HG03442 (cell line): ENCODE measurements around the gene CFAP54.

Experiments used
- ATAC-seq: cut with Tn5 transposase; IDR thresholded peaks from one replicate; pipeline ENCODE4 v1.9.1; 2021; ENCODE audit warnings: mild to moderate bottlenecking, moderate library complexity; ENCODE audit not compliant: unreplicated experiment

CFAP54 gene

DNA sequence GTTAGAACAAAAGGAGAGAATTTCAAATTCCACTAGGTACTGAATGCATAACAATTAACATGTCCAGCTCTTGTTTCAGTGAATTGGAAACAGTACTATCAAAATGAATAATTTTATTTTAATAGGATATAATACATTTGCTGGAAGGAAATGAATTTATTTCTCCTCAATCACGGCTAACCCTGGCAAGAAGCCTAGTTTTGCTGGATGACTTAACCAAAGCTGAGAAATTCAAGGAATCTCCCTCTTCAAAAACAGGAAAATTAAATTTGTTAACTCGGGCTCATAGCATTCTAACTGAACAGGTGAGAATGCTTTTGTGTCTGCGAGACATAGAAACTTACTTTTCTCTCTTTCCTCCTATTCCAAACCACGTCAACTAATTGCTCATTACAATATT lies 254.2 kb downstream of the CFAP54 start:
- no peak for ATAC-seq

GRCh38 chr12:96749999-96750398 lies 260.6 kb downstream of the CFAP54 start:
- no peak for ATAC-seq

GRCh38 chr12:96751626-96752025 lies 262.2 kb downstream of the CFAP54 start:
- ATAC-seq = no peak

DNA sequence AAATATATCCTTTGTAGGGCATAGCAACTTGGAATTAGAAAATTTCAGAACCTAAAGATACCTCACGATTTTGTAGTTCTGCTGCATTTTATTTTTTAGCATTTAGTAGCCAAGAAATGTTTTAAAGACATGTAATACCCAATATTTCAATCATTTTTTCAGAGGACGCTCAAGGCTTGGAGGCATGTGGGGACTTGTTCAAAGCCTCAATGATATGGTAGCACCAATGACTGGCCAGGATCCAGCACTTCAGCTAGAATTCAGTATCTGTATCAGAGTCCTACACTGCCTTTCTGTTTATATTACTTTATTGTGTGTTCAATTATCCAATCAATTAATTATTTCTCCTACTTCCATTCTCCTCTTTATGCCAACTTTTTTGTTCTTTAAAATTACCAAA lies 262.8 kb downstream of the CFAP54 start:
- no peak for ATAC-seq

GRCh38 chr12:96766232-96766631 lies 276.9 kb downstream of the CFAP54 start:
- no peak for ATAC-seq

DNA sequence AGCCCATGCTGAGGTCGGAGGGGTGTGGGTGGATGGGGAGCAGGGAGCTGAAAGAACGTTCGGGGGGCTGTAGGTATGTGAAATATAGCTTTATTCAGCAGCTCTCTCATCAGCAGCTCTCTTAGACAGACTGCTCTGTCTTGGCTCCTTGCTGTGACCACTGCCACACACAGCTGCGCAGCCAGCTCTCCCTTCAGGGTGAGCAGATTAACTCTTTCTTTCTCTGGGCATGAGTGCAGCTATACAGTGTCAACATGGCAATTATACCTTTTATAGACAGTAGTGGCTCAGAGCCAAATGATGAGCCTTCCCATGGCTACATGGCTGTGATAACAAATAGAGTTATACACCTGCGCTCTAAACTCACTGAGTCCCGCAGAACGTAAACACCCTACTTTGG lies 280.0 kb downstream of the CFAP54 start:
- ATAC-seq = no peak

- no peak for ATAC-seq
Observed at GRCh38 chr12:96770219-96771102, 281.1 kb downstream of the CFAP54 start.

DNA sequence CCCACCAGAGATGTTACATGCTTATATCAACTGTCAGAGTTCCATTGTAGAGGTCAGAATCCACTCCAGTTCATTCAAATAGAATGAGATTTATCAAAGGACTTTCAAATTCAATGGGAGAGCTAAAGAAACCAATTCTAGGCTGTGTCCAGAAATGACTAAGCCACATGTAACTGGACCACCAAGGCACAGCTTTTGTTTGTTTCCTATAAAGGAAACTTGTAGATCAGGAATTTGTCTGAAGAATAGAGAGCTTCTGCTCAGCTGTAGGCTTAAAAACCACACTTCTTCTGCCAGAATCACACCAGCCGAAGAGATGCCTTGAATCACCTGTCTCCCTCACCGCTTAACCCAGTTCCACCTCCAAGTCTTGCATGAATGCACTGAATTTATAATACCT lies 283.7 kb downstream of the CFAP54 start:
- ATAC-seq = no peak

GRCh38 chr12:96774496-96775256 lies 285.3 kb downstream of the CFAP54 start:
- ATAC-seq = no peak

DNA sequence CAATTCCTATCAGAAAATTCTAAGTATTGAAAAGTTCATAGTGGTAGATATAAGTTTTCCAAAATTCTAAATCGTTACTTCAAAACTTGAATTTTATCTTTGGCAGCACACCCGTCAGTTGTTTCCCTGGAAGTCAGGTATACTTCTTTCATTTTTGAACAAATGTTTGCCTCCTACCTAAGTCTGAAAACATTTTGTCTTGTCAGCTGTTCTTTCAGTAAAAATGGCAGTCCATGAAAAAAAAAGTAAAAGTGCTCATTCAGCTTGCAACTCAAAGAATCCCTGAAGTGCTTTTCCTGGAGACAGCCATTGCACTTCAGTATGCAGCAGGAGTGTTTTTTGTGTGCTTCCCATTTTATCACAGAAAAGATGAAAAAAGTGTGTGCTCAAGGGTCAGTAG lies 287.5 kb downstream of the CFAP54 start:
- no peak for ATAC-seq

DNA sequence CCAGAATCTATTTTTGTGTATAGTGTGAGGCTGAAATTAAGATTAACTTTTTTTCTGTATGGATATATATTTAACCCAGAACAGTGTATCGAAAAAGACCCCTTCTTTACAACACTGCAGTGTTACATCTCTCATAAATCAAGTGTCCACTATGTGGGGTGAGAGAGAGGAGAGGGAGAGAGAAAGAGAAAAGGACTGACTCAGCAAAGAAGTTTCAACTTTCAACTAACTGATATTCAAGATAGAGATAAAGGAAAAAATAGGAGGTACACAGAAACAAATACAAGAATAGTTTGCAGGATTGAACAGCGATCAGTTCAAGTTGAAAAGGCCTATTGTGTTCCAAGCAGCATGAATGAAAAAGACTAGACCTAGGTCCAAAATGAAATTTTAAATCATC lies 291.0 kb downstream of the CFAP54 start:
- no peak for ATAC-seq

DNA sequence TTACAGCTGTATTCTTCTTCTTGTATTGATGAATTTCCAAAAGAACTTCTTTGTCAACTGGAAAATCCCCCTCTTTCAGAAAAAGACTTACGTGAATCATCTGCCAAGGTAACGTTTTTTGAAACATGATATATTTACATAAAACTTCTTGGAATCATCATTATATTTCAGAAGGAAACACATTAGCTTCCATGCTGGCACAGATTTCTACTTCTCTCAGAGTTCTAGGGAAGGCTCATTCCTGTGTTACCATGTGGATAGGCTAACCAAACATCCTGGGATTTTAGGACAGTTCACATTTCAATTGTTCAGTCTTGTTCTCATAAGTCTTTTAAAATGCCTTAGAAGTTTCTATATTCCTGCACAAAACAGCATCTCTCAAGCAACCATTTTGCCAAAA lies 297.4 kb downstream of the CFAP54 start:
- ATAC-seq = no peak

DNA sequence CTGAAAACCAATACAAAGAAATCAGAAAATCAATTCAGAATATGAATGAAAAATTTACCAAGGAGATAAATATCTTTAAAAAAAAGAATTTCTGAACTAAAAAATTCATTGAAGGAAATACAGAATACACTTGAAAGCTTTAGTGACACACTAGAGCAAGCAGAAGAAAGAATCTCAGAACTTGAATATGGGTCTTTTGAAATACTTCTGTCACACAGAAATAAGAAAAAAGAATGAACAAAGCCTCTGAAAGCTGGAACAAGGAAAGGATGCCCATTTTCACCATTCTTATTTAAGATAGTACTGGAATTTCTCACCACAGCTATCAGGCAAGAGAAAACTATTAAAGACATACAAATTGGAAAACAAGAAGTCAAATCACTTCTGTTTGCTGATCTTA lies 314.6 kb downstream of the CFAP54 start:
- no peak for ATAC-seq

DNA sequence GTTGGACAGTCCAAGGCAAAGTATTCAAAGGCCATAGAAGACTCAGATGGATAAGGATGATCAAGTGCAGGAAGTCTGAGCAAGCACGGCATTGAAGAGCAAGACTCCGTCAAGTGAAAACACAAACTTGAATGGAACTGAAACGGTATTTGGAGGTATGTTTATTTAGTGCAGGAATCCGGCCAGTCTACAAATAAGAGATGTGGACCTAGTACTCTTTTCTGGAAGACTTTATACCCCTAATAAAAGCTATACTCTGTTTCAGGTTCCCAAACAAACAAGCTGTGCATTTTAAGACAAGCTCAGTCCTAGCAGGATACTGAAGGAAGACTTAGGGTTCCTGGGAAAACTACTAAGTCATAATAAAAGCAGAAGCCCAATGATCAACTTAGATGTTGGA lies 316.9 kb downstream of the CFAP54 start:
- ATAC-seq = no peak

- no peak for ATAC-seq
Observed at GRCh38 chr12:96807741-96808140, 318.4 kb downstream of the CFAP54 start.

DNA sequence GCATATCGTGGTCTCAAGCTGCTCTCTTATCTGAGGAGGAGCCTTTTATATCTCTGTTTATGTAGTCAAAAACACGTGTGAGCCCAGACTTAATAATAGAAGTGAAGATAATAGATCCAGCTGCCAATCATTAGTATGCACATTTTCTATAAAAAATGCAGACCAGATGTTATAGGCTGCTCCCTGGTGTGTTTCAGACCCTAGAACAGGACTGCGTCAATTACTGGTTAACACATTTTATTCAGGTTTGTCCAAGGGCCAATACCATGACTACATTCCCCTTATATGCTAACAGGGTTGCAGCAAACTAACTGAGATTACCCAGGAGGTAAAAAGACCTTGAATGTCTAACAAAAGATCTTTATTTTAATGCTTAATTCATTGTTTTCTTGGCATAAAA lies 319.2 kb downstream of the CFAP54 start:
- ATAC-seq = no peak

GRCh38 chr12:96809522-96809921 lies 320.1 kb downstream of the CFAP54 start:
- no peak for ATAC-seq

GRCh38 chr12:96810057-96810456 lies 320.7 kb downstream of the CFAP54 start:
- ATAC-seq = no peak

DNA sequence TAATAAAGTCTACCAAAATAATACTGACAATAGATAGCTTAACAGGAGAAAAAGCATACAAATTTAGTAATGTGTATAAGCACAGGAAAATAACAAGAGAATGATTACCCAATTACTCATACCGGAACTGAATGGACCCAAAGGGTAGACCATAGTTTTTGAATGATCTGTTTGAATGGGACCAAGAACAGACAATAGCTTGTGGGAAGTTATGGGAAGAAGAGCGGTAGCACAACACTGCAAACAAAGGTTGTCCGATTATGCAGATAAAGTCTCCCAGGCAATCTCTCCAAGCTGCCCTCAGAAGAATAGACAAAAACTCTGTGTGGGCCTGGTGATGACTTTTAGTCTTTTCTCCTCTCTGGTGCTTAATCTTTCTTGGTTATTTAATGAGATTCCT lies 321.1 kb downstream of the CFAP54 start:
- ATAC-seq = no peak

- ATAC-seq = no peak
Observed at GRCh38 chr12:96811083-96811482, 321.7 kb downstream of the CFAP54 start.

- no peak for ATAC-seq
Observed at GRCh38 chr12:96812153-96812552, 322.8 kb downstream of the CFAP54 start.

DNA sequence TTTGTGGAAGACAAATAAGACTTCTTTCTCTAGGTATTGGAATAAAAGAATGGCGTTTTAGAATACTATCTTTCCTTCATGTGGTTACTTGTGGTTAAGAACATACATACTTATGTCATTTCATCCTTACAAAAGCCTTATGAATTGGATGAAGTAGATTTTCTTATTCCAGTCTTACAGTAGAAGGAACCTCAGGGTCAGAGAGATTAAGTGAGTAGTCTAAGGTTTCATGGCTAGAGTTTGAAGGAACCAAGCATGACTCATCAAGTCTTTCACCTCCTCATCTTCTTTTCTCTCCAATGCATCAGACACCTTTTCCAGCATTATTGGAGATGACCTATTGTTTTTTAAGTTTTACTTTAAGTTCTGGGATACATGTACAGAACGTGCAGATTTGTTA lies 324.8 kb downstream of the CFAP54 start:
- no peak for ATAC-seq
